ENCODE results near the gene KIF19.

- no peak for TF ChIP-seq CTCF (IDR thresholded peaks at IDR 0.05; ENCODE audit: low read depth, low read length)
- TF ChIP-seq POLR2A (IDR thresholded peaks at IDR 0.05; ENCODE audit: extremely low read depth, insufficient read length): no peak
- no peak for TF ChIP-seq MYC (IDR thresholded peaks at IDR 0.05; ENCODE audit: low read depth, low read length)
These were observed 25.7 kb downstream of the KIF19 start for GRCh38 chr17:74351552-74352210.
